WTC11 (cell line): ENCODE results near the gene OTOG. TPM values are rescaled to one million over a fixed set of nuclear protein-coding genes. Genes with fewer than 3 reads are reported as not detected.

Source experiments
- ATAC-seq: fragments of 200-7000 bp; cut with Tn5 transposase; 2 replicates; pipeline ENCODE4 v1.10.0; 2021; ENCODE audit warnings: mild to moderate bottlenecking, moderate library complexity
- CTCF ChIA-PET: fragments of 300-600 bp; sonication (Branson Sonifier 250); formaldehyde crosslinking; loops from one replicate; lab custom pipeline; 2021; ENCODE audit warnings: antibody characterized with exemption; lab: Charles Lee
- POLR2A ChIA-PET: fragments of 350-600 bp; sonication (Branson Sonifier 250); formaldehyde crosslinking; loops from one replicate; lab custom pipeline; 2021; ENCODE audit warnings: antibody characterized with exemption; lab: Charles Lee
- DNase-seq: peaks from one replicate; pipeline ENCODE4 v3.0.0; 2021; ENCODE audit warnings: low spot score
- H3K27ac Mint-ChIP-seq: 2 replicates; pipeline ENCODE4 v1.8.0; 2021; ENCODE audit warnings: mixed read lengths
- H3K27me3 Mint-ChIP-seq: 2 replicates; pipeline ENCODE4 v1.8.0; 2021; ENCODE audit warnings: low read depth, mild to moderate bottlenecking, moderate library complexity, mixed read lengths
- H3K36me3 Mint-ChIP-seq: 2 replicates; pipeline ENCODE4 v1.8.0; 2021; ENCODE audit warnings: mixed read lengths
- H3K4me1 Mint-ChIP-seq: 2 replicates; pipeline ENCODE4 v1.8.0; 2022; ENCODE audit warnings: mixed read lengths
- H3K4me3 Mint-ChIP-seq: 2 replicates; pipeline ENCODE4 v1.8.0; 2021; ENCODE audit warnings: mild to moderate bottlenecking, moderate library complexity, mixed read lengths
- H3K9me3 Mint-ChIP-seq: 2 replicates; pipeline ENCODE4 v1.8.0; 2021; ENCODE audit warnings: mixed read lengths
- ARID4B ChIP-seq: sonication (generic); formaldehyde crosslinking; IDR thresholded peaks from 2 replicates; pipeline ENCODE4 v1.8.0; 2023; ENCODE audit warnings: missing genetic modification reagents, mild to moderate bottlenecking, borderline replicate concordance
- CREB1 ChIP-seq: sonication (generic); formaldehyde crosslinking; IDR thresholded peaks from 2 replicates; pipeline ENCODE4 v1.8.0; 2023; ENCODE audit warnings: mild to moderate bottlenecking, missing genetic modification reagents
- CTCF ChIP-seq: fragments of 200-600 bp; IDR thresholded peaks from 2 replicates; pipeline ENCODE4 v1.8.0; 2022; ENCODE audit warnings: antibody characterized with exemption
- FOXP1 ChIP-seq: sonication (generic); formaldehyde crosslinking; IDR thresholded peaks from 2 replicates; pipeline ENCODE4 v1.8.0; 2022; ENCODE audit warnings: missing genetic modification reagents, mild to moderate bottlenecking, moderate library complexity, borderline replicate concordance
- GTF2I ChIP-seq: fragments of 250-450 bp; sonication (Bioruptor Pico); conservative IDR thresholded peaks from 2 replicates; pipeline ENCODE4 v1.4.0; 2021; ENCODE audit warnings: mild to moderate bottlenecking
- HMGXB4 ChIP-seq: sonication (generic); formaldehyde crosslinking; IDR thresholded peaks from 2 replicates; pipeline ENCODE4 v1.8.1; 2023; ENCODE audit warnings: mild to moderate bottlenecking, moderate library complexity, missing genetic modification reagents
- JAZF1 ChIP-seq: fragments of 250-450 bp; sonication (Bioruptor Pico); IDR thresholded peaks from 2 replicates; pipeline ENCODE4 v1.9.0; 2021; ENCODE audit warnings: moderate library complexity, mild to moderate bottlenecking, inconsistent platforms
- JUN ChIP-seq: sonication (generic); formaldehyde crosslinking; IDR thresholded peaks from 2 replicates; pipeline ENCODE4 v1.8.0; 2023; ENCODE audit warnings: mild to moderate bottlenecking, missing genetic modification reagents
- NR2C2 ChIP-seq: sonication (generic); formaldehyde crosslinking; IDR thresholded peaks from 2 replicates; pipeline ENCODE4 v1.8.0; 2022; ENCODE audit warnings: mild to moderate bottlenecking, missing genetic modification reagents
- TCF7 ChIP-seq: sonication (generic); formaldehyde crosslinking; IDR thresholded peaks from 2 replicates; pipeline ENCODE4 v1.8.0; 2022; ENCODE audit warnings: mild to moderate bottlenecking, low read depth, missing genetic modification reagents, moderate library complexity
- TP53 ChIP-seq: sonication (generic); formaldehyde crosslinking; IDR thresholded peaks from 2 replicates; pipeline ENCODE4 v1.8.1; 2023; ENCODE audit warnings: mild to moderate bottlenecking, missing genetic modification reagents
- ZNF281 ChIP-seq: sonication (generic); formaldehyde crosslinking; IDR thresholded peaks from 2 replicates; pipeline ENCODE4 v1.8.0; 2023; ENCODE audit warnings: mild to moderate bottlenecking, missing genetic modification reagents
- total RNA-seq: library from RNA; stranded (reverse); gene quantifications from 3 replicates; pipeline ENCODE4 v1.2.3, GENCODE V29; 2021

Gene OTOG
- total RNA-seq, 1 experiment from 2014 or later: 1.4 TPM

GRCh38 chr11:17633987-17634775 lies 87.1 kb downstream of the OTOG start (continued):
- TF ChIP-seq HMGXB4 (no peak), ZNF281 (CRISPR knock-in tag) (no peak), TCF7 (no peak)
- TF ChIP-seq, all 79 proteins: peak for 0

GRCh38 chr11:17634776-17635550 lies 87.9 kb downstream of the OTOG start:
- no peak overlapping the region for H3K27ac Mint-ChIP-seq
- TF ChIP-seq FOXP1 (CRISPR knock-in tag) (no peak), JUN (CRISPR knock-in tag) (no peak), JAZF1 (no peak), CREB1 (no peak), TP53 (CRISPR knock-in tag) (no peak), NR2C2 (CRISPR knock-in tag) (no peak)
- DNase-seq: no peak
- H3K36me3 Mint-ChIP-seq: no peaks in the 10 kb centered on the region
- CTCF ChIA-PET: interaction anchor here (0.7 to 2.7 kb wide), 16 partner anchors 15 to 271 kb away, joined by 3 to 14 read pairs (median 4); partner anchors contain the start of genes MYOD1 and OTOG
- H3K4me3 Mint-ChIP-seq: no peak overlapping the region
- no peak for ATAC-seq
- H3K4me1 Mint-ChIP-seq: no peaks in the 10 kb centered on the region
- no peaks in the 10 kb centered on the region for H3K9me3 Mint-ChIP-seq
- POLR2A ChIA-PET: no interaction called here
- peaks cover 2% of the 10 kb centered on the region for H3K27me3 Mint-ChIP-seq

GRCh38 chr11:17635551-17635938 lies 88.5 kb downstream of the OTOG start:
- Mint-ChIP-seq H3K36me3 (no peaks in the 10 kb centered on the region), H3K9me3 (no peaks in the 10 kb centered on the region), H3K27me3 (no peaks in the 10 kb centered on the region; the same call in 1 of the 2 replicates), H3K4me1 (no peaks in the 10 kb centered on the region), H3K4me3 (no peak overlapping the region), H3K27ac (no peak overlapping the region)
- CTCF ChIA-PET: interaction anchor here (0.5 to 2.7 kb wide), 20 partner anchors 9 to 337 kb away, joined by 3 to 14 read pairs (median 4); partner anchors contain the start of genes MYOD1 and OTOG
- DNase-seq (peak; percentile 54), ATAC-seq (peak; percentile 46)
- TF ChIP-seq ARID4B (CRISPR knock-in tag) (no peak), GTF2I (CRISPR knock-in tag) (no peak), CTCF (peak; percentile 54), ZNF281 (CRISPR knock-in tag) (no peak)
- POLR2A ChIA-PET: no interaction called here
